BE2C (cell line): ENCODE data around the gene FNBP1L.

Source experiments
- DNase-seq: peaks from one replicate; pipeline ENCODE4 v3.0.0-alpha.2; 2020
- H3K27me3 ChIP-seq: fragments of 250-450 bp; sonication (Bioruptor Pico); 2 replicates; pipeline ENCODE4 v1.5.1; 2020; ENCODE audit warnings: mild to moderate bottlenecking
- H3K36me3 ChIP-seq: fragments of 250-450 bp; sonication (Bioruptor Pico); 2 replicates; pipeline ENCODE4 v1.5.1; 2020; ENCODE audit warnings: mild to moderate bottlenecking
- H3K4me1 ChIP-seq: fragments of 250-450 bp; sonication (Bioruptor Pico); 2 replicates; pipeline ENCODE4 v1.5.1; 2020
- H3K4me3 ChIP-seq: 2 replicates; pipeline ENCODE4 v1.5.1; 2011; ENCODE audit warnings: low read depth, low read length
- H3K9me3 ChIP-seq: fragments of 250-450 bp; sonication (Bioruptor Pico); 2 replicates; pipeline ENCODE4 v1.5.1; 2020
- TF ChIP-seq, protein P1 (sequence below): IDR thresholded peaks from 2 replicates; pipeline ENCODE4 v1.5.1; 2012; ENCODE audit warnings: mild to moderate bottlenecking, low read depth, low read length

The FNBP1L gene

DNA sequence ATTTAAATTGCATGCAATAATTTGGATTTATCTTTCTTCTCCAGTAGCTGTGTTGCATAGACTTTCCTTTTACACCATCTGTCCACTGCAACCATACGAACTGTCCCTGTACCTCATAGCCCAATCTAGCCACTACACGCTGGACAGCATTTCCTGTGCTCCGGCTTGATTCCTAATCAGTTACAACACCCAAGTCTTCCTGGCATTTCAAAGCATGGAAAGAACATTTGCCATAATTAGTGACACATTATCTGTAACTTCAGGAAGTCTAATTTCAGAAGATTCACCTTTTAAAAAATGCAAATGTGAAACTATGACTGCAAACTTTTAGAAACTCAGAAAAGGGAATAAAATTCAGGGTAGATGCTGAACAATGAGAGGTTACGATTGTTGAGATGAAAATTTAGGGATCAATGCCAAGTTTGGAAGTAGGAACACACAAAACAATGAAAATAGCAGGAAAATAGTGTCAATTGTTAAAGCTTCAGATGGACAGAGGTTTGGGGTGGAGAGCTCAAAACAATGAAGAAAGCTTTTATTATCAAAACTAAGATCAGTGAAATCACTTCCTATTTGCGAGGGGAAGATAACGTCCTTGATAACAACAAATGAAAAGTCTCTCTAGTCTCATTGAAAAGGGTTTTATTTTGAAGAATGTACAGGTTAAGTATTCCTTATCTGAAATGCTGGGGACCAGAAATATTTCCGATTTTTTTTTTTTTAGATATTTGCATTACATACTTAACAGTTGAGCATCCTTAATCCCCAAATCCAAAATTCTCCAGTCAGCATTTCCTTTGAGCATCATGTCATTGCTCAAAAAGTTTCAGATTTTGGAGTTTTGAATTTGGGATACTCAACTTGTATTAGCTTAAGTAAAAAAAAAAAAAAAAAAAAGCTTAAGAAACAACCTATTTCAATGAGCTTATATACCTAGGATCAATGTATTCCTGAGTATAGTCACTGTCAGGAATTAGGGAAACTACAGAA, 107.3 kb downstream of the FNBP1L start:
- Histone ChIP-seq H3K4me1 (no peaks in the 10 kb centered on the region), H3K36me3 (0 out of 2 replicates have a peak, but pooled peaks cover 3% of the 10 kb centered on the region), H3K27me3 (no peaks in the 10 kb centered on the region), H3K4me3 (no peak overlapping the region), H3K9me3 (no peaks in the 10 kb centered on the region)
- no peak for DNase-seq
- TF ChIP-seq, protein P1, sequence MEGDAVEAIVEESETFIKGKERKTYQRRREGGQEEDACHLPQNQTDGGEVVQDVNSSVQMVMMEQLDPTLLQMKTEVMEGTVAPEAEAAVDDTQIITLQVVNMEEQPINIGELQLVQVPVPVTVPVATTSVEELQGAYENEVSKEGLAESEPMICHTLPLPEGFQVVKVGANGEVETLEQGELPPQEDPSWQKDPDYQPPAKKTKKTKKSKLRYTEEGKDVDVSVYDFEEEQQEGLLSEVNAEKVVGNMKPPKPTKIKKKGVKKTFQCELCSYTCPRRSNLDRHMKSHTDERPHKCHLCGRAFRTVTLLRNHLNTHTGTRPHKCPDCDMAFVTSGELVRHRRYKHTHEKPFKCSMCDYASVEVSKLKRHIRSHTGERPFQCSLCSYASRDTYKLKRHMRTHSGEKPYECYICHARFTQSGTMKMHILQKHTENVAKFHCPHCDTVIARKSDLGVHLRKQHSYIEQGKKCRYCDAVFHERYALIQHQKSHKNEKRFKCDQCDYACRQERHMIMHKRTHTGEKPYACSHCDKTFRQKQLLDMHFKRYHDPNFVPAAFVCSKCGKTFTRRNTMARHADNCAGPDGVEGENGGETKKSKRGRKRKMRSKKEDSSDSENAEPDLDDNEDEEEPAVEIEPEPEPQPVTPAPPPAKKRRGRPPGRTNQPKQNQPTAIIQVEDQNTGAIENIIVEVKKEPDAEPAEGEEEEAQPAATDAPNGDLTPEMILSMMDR: no peak

DNA sequence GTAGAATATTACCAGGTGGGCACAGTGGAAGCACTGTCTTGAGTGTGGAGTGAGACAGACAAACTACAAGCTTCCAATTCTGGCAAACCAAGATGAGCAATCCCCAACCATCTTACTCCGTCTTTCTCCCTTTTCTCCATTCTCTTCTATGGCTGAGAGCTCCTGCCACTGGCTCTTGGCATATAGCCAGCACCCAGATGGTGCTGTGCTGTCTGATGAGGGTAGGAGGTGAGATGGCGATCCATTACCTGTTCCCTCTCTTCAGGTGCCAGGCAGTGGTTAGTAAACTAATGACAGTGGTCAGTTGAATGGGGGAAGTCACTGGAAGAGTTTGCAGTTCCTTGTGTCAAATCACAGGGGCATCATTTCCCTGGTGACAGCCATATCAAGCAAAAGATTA, 108.4 kb downstream of the FNBP1L start:
- Histone ChIP-seq H3K36me3 (peaks cover 4% of the 10 kb centered on the region; the same call in 1 of the 2 replicates), H3K4me1 (no peaks in the 10 kb centered on the region), H3K4me3 (no peak overlapping the region), H3K27me3 (no peaks in the 10 kb centered on the region), H3K9me3 (no peaks in the 10 kb centered on the region)
- TF ChIP-seq, protein P1: no peak
- peak; percentile 34 for DNase-seq

DNA sequence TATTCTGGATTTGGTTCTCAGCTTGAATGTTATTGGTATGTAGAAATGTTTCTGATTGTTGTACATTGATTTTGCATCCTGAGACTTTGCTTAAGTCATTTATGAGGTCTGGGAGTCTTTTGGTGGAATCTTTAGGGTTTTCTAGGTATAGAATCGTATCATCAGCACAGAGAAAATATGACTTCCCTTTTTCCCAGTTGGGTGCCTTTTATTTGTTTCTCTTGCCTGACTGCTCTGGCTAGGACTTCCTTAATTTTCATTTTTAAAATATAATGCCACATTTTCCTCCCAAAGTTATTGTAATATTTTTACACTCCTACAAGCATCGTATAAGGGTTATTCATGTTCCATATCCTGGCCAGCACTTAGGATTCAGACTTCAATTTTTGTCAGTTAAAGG, 111.1 kb downstream of the FNBP1L start:
- Histone ChIP-seq H3K4me3 (no peak overlapping the region), H3K4me1 (no peaks in the 10 kb centered on the region), H3K9me3 (no peaks in the 10 kb centered on the region), H3K36me3 (peaks cover 17% of the 10 kb centered on the region; the same call in 1 of the 2 replicates), H3K27me3 (no peaks in the 10 kb centered on the region)
- no peak for DNase-seq
- TF ChIP-seq, protein P1: no peak

DNA sequence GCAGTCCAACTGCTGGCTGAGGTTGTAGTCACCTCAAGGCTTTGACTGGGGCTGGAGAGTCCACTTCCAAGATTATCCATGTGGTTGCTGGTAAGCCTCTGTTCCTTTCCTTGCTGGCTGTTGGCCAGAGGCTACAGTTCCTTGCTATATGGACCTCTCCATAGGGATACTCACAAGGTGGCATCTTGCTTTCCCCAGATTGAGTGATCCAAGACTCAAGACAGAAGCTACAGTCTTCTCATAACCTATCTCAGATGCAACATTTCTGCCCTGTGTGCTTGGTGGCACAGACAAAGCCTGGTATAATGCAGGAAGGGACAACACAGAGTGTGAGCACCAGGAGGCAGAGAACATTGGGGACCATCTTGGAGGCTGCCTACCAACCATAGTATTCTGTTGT, 111.8 kb downstream of the FNBP1L start:
- Histone ChIP-seq H3K36me3 (peaks cover 17% of the 10 kb centered on the region; the same call in 1 of the 2 replicates), H3K4me1 (no peaks in the 10 kb centered on the region), H3K4me3 (no peak overlapping the region), H3K9me3 (no peaks in the 10 kb centered on the region), H3K27me3 (no peaks in the 10 kb centered on the region)
- TF ChIP-seq, protein P1: no peak
- DNase-seq: no peak

DNA sequence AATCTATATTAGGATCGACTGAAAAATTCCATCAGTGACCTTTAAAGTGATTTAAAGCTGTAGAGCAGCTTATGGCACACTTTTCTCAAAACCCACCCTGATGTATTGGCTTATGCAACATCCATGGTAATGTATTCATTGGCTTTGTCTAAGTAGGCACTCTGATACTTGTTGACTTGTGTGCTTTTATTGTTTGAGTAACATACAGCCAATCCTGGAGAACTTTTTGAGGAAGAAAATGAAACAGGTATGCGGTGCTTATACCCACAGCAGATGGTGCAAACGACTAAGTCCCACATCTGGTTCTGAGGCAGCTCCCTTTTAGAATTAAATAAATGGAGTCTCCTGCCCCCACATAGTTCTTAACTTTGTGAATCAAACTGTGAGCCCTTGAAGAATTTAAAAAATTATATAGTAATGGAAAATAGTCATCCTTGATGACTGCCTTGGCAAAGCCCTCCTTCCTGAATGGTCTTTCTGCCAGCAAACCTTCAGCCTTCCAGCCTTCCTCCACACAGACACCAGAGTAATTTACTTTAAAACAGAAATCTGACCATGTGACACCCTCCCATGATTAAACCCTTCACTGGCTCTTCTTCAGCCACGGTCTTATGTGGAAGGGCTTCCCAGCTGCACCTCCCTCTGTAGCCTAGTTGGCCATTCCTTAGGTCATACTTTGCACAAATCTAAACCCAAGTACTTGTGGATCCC, 117.7 kb downstream of the FNBP1L start:
- peaks cover 37% of the 10 kb centered on the region for H3K36me3 ChIP-seq
- peaks cover 8% of the 10 kb centered on the region for H3K4me1 ChIP-seq
- H3K4me3 ChIP-seq: no peak overlapping the region
- no peaks in the 10 kb centered on the region for H3K9me3 ChIP-seq
- no peak for DNase-seq
- no peaks in the 10 kb centered on the region for H3K27me3 ChIP-seq
- TF ChIP-seq, protein P1: no peak

DNA sequence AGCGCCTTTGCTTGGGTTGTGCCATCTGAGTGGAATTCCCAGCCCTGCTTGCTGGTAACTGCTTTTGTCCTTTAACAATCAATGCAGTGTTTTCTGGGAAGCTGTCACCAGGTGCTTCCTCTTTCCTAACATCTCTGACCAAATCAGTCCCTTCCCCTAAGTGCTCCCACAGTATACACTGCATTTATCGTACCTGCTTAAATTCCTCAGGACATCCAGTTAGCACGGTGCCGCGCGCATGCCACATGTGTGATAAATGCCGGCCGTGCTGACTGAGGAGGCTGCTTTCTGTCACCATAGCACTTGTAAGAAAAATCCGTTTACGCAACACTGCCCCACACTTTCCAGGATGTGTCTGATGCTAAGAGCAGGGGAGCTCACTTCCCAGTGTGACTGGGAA, 118.3 kb downstream of the FNBP1L start:
- H3K4me1 ChIP-seq: peaks cover 8% of the 10 kb centered on the region
- TF ChIP-seq, protein P1: no peak
- DNase-seq: no peak
- H3K36me3 ChIP-seq: peaks cover 36% of the 10 kb centered on the region
- no peak overlapping the region for H3K4me3 ChIP-seq
- no peaks in the 10 kb centered on the region for H3K9me3 ChIP-seq
- no peaks in the 10 kb centered on the region for H3K27me3 ChIP-seq
